Lower leg skin (tissue), 4 donors: Measurements from ENCODE around the gene AANAT. TPM values are rescaled to one million over a fixed set of nuclear protein-coding genes. Genes with fewer than 3 reads are reported as not detected.

Experiments
- DNase-seq, 2 donors: peaks; one replicate each; pipeline ENCODE4 v3.0.0-alpha.2; 2019; ENCODE audit warnings: low spot score in 2 of 2
- H3K4me3 ChIP-seq: fragments of 200-600 bp; sonication (generic); 2 replicates; pipeline ENCODE4 v1.5.1; 2017; ENCODE audit warnings: mild to moderate bottlenecking, low read depth; ENCODE audit not compliant: poor library complexity, severe bottlenecking
- CTCF ChIP-seq, 3 donors: fragments of 450-650 bp; IDR thresholded peaks; one replicate each; pipeline ENCODE4 v1.5.1; 2016; ENCODE audit warnings: antibody characterized with exemption in 3 of 3, mild to moderate bottlenecking in 3 of 3, moderate library complexity in 2 of 3
- POLR2A ChIP-seq, 2 donors: fragments of 450-650 bp; IDR thresholded peaks; one replicate each; pipeline ENCODE4 v1.6.1; 2016 to 2017; ENCODE audit warnings: antibody characterized with exemption in 2 of 2, mild to moderate bottlenecking in 1 of 2, moderate library complexity in 1 of 2
- WGBS, 2 donors: methylation state at CpG; one replicate each; pipeline ENCODE4 v1.1.5; 2018; 5-methylcytosine and 5-hydroxymethylcytosine counted together
- intact Hi-C: fragments of 100-400 bp; cut with DNase I; formaldehyde crosslinking; loops from one replicate; pipeline ENCODE4 v1.15.0; 2023; ENCODE audit warnings: low total_unique reads
- total RNA-seq, 4 donors: library from RNA; depleted of rRNA; stranded (reverse); fragments of >200 nt; gene quantifications; one replicate each; pipeline ENCODE4 v1.1.0, GENCODE V29; 2016

AANAT gene
- total RNA-seq, 4 donors from 2014 or later: not detected

- intact Hi-C loops: no loop called here
- 87 to 93% methylated on average over 10 to 11 of the region's 11 CpGs for WGBS, 2 donors
- no peak overlapping the region for H3K4me3 ChIP-seq
- TF ChIP-seq CTCF (IDR thresholded peaks at IDR 0.05) (no peak), POLR2A (IDR thresholded peaks at IDR 0.05) (no peak)
- no peak for DNase-seq
Measured at GRCh38 chr17:76517638-76518038, 50.2 kb downstream of the AANAT start.

GRCh38 chr17:76519048-76519966, 51.9 kb downstream of the AANAT start:
- TF ChIP-seq POLR2A (IDR thresholded peaks at IDR 0.05) (no peak), CTCF (IDR thresholded peaks at IDR 0.05) (no peak)
- H3K4me3 ChIP-seq: no peak overlapping the region
- intact Hi-C loops: no loop called here
- WGBS, 2 donors: 79 to 84% methylated on average over 15 of the region's 15 CpGs
- DNase-seq: no peak

Other genes starting within 250 kb of the AANAT start
- 1 to 10 TPM in 3 of 4 donors, under 1 TPM in 1; 0.83 to 2.4 (median 1.4) TPM for gene RNF157, start 227.1 kb upstream of the AANAT start, total RNA-seq
- gene UBALD2, start 202.3 kb upstream of the AANAT start, total RNA-seq: 10 to 100 TPM; 21.3 to 50.9 (median 28.6) TPM
- gene QRICH2, start 159.3 kb upstream of the AANAT start, total RNA-seq: 1 to 10 TPM in 3 of 4 donors, under 1 TPM in 1; 0.88 to 3.3 (median 1.8) TPM
- 10 to 100 TPM; 35.8 to 72.3 (median 62.2) TPM for gene PRPSAP1, start 113.7 kb upstream of the AANAT start, total RNA-seq
- gene SPHK1, start 83.0 kb upstream of the AANAT start, total RNA-seq: 10 to 100 TPM in 3 of 4 donors, 1 to 10 TPM in 1; 9.7 to 35.6 (median 18.3) TPM
- 10 to 100 TPM; 20.3 to 52.0 (median 26.0) TPM for gene UBE2O, start 14.5 kb upstream of the AANAT start, total RNA-seq
- gene RHBDF2, start 33.8 kb downstream of the AANAT start, total RNA-seq: 10 to 100 TPM; 53.7 to 76.1 (median 62.6) TPM
- gene CYGB, start 70.1 kb downstream of the AANAT start, total RNA-seq: 10 to 100 TPM in 3 of 4 donors, 1 to 10 TPM in 1; 9.7 to 14.4 (median 10.7) TPM
- 1 to 10 TPM in 3 of 4 donors, under 1 TPM in 1; 0.42 to 7.5 (median 4.0) TPM for gene PRCD, start 72.4 kb downstream of the AANAT start, total RNA-seq
- gene ST6GALNAC2, start 118.3 kb downstream of the AANAT start, total RNA-seq: 100 to 1,000 TPM in 1 of 4 donors, 10 to 100 TPM in 3; 64.8 to 101 (median 76.5) TPM
- gene ST6GALNAC1, start 176.2 kb downstream of the AANAT start, total RNA-seq: 1 to 10 TPM in 2 of 4 donors, not detected in 2; 2.4 to 5.6 TPM
- gene MXRA7, start 243.4 kb downstream of the AANAT start, total RNA-seq: 10 to 100 TPM; 31.6 to 97.4 (median 47.1) TPM